WI38 (cell line): Measurements from ENCODE around the gene TM4SF4.
"Not testable (repeated sequence)": the region's sequence is repeated elsewhere in the genome, so short reads cannot be mapped to it uniquely, and the experiment has no call there.

Source experiments
- H3K4me3 ChIP-seq: 2 replicates; pipeline ENCODE4 v1.5.1; 2011; ENCODE audit warnings: low read depth, mild to moderate bottlenecking, control low read depth, low read length
- CTCF ChIP-seq: IDR thresholded peaks from 2 replicates; pipeline ENCODE4 v1.5.1; 2012; ENCODE audit warnings: low read depth, mild to moderate bottlenecking, control low read depth, low read length

The TM4SF4 gene

GRCh38 chr3:149437286-149437685 is 37.2 kb upstream of the TM4SF4 start:
- H3K4me3 ChIP-seq = no peak overlapping the region
- TF ChIP-seq CTCF = no peak

GRCh38 chr3:149437710-149438109 is 36.8 kb upstream of the TM4SF4 start:
- no peak for TF ChIP-seq CTCF
- H3K4me3 ChIP-seq = no peak overlapping the region

- H3K4me3 ChIP-seq = no peak overlapping the region
- TF ChIP-seq CTCF = no peak
Observed at GRCh38 chr3:149438981-149439380, 35.5 kb upstream of the TM4SF4 start.

GRCh38 chr3:149441642-149442041 is 32.9 kb upstream of the TM4SF4 start:
- no peak overlapping the region for H3K4me3 ChIP-seq
- no peak for TF ChIP-seq CTCF

GRCh38 chr3:149442043-149442442 is 32.5 kb upstream of the TM4SF4 start:
- TF ChIP-seq CTCF = no peak
- H3K4me3 ChIP-seq = no peak overlapping the region

- no peak overlapping the region for H3K4me3 ChIP-seq
Observed at GRCh38 chr3:149442851-149443544, 31.5 kb upstream of the TM4SF4 start.

GRCh38 chr3:149443545-149443912 is 31.0 kb upstream of the TM4SF4 start:
- no peak for TF ChIP-seq CTCF
- no peak overlapping the region for H3K4me3 ChIP-seq

More at GRCh38 chr3:149442851-149443544, 31.5 kb upstream of the TM4SF4 start:
- TF ChIP-seq CTCF = no peak

- not testable (repeated sequence) for H3K4me3 ChIP-seq
Observed at GRCh38 chr3:149444867-149445266, 29.6 kb upstream of the TM4SF4 start.
